Renal cortex interstitium (tissue), 11 donors: Measurements from ENCODE around the gene LMO1. TPM values are rescaled to one million over a fixed set of nuclear protein-coding genes. Genes with fewer than 3 reads are reported as not detected.

Source experiments
- DNase-seq, 11 donors: peaks; one replicate each; pipeline ENCODE4 v3.0.0-alpha.2; 2013; ENCODE audit warnings: low read depth in 9 of 11, low spot score in 4 of 11; ENCODE audit errors: extremely low read depth in 1 of 11
- polyA plus RNA-seq, 3 donors: library from polyadenylated mRNA; unstranded; fragments of 120-200 nt; gene quantifications; one replicate each; pipeline ENCODE4 v1.2.1, GENCODE V29; 2013; ENCODE audit not compliant: insufficient read length in 3 of 3

The LMO1 gene
- polyA plus RNA-seq, 3 donors: 0.25 to 1.2 (median 1.0) TPM

DNA sequence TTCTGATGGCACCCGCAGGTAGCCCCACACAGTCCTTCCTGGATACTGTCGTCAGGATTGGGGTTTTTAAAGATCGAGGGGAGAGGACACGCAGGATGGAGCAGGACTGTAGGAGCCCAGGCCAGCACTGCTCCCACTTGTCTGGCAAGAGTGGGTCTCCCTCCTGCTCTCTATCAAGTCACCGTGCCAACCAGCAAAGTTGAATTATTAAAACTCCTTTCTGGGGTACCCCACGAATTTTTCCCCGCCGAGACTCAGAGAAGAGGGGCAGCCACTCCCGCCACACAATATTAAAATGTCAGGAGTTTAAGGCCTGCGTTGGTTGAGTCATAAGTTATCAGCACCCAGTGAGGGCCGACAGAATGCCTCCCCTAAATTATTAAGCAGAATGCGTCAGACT is 10.1 kb downstream of the LMO1 start:
- no peak for DNase-seq

DNA sequence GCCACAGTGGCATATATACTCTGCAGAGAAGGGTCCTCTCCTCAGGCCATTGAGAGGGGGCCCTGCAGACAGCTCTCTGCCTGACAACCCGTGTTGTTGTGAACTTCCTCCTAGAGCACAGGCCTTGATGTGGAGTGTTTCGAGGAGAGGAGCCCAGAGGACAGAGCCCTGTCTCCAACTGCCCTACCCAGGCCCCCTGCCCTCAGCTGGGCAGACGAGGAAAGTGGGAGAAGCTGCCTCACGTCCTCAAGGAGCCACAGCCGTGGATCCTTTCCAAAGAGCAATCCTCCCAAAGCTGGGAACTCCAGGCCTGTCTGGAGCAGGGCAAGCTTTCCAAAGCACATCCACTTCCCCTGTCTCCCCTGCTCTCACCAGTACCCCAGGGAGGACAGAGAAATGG is 10.7 kb downstream of the LMO1 start:
- no peak for DNase-seq

DNA sequence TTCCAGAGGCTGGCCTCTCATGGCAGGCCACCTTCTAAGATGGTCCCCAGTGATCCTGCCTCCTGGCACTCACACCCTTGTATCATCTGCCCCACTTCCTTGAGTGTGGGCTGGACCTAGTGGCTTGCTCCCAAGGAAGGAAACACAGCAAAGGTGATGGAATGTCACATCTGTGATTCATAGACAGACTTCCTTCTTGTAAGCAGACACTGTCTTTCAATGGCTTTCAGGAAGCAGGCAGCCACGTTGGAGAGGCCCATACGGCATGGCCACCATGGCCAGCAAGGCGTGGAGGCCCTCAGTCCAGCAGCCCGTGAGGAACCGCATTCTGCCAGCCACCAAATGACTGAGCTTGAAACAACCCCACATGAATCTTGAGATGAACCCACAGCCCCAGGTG is 11.3 kb downstream of the LMO1 start:
- no peak for DNase-seq

DNA sequence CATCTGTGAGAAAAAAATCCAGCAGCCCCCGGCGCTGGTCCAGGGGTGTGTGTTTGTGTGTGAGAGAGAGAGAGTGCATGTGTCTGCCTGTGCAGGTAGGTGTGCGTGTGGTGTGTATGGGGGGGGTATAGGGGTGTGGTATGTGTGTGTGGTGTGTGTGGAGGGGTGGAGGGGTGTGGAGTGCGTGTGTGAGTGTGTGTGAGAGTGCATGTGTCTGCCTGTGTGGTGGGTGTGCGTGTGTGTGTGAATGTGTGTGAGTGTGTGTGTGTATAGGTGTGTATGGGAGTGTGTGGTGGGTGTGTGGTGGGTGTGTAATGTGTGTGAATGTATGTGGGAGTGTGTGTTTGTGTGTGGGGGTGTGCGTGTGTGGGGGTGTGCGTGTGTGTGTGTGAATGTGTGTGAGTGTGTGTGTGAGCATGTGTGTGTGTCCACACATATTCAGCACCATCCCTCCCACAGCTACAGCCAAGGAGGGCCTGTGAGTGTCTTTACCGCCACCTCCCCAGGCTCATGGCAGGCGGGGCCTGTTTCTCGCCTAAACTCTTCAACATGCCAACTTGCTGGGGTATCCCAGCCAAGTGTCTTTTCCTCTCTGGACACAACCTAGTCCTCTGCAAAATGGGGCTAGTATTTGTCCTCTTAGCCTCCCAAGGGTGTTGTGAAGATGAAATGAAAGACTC is 11.9 kb downstream of the LMO1 start:
- DNase-seq: no peak

DNA sequence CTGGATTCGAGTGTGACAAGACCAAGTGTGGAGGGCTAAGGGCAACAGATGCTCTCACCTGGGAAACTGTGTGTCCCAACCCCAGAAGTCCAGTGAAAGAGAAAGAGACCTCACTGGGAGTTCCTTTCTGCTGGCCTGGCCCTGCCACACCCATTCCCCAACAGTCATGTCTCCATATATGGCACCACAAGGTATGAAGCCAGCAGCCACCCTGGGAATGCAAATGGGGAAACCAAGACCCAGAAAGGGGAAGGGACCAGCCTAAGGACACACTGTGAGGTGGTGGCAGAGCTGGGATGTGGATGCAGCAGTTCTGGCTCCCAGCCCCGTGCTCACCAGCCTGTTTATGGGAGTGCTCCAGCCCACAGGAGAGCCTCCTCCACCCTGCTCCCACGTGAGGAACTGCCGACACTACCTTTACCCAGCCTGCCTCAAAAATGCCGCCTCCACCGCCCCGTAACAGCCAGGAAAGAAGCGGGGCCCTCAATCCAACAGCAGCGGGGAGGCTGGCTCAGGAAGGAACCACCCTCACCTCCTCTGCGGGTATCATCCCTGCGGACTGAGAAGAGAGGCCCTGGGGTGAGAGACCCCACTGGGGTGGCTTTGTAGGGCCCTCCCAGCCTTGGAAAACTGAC is 12.6 kb downstream of the LMO1 start:
- DNase-seq: no peak

DNA sequence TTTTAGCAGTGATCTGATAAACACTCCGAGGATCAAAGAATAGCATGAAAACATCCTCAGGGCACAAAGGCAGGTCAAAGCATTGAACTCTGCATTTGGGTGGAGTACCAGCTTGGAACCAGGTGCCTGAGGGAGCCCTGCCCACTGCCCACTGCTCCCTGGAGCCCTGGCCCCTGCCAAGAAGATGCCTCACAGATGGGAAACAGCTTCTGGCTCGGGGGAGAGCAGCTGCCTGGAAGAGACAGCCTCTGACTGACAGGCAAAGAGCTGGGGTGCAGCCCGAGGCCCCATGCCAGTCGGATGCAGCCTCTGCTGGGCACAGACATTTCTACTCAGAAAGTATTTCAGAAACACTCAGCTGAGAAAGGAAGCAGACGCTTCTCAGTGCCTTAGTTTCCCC is 13.2 kb downstream of the LMO1 start:
- DNase-seq: no peak

DNA sequence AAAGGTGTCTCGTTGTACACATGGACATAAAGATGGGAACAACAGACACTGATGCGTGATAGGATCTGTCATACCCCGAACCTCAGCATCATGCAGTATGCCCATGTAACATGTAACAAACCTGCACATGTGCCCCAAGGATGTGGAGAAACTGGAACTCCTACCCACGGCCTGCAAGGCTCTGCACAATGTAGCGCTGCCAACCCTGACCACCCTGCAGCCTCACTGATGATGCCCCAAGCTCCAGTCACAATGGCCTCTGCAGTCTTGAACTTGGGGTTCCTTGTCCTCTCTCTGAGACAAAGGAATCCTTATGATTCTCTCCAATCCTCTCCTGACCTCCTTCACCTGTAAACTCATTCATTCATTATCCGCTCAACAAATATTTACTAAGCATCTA is 14.2 kb downstream of the LMO1 start:
- no peak for DNase-seq

DNA sequence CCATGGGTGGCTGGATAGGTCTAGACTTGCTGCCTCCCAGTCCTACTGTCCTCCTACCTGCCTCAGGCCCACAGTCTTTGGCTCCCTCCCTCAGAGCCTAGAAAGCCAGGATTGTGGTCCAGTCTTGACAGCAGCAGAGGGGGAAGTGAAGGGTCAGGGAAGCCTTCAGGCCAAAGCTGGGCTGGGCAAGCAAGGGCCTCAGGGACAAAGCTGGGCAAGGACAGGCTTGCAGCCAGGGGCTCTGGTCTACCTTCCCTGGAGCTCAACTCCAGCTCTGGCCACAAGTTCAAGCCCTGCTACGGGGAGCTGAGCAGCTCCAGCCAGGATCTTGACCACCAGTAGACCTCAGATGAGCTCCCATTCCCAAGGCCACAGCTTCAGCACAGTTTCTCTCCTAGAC is 14.9 kb downstream of the LMO1 start:
- no peak for DNase-seq

DNA sequence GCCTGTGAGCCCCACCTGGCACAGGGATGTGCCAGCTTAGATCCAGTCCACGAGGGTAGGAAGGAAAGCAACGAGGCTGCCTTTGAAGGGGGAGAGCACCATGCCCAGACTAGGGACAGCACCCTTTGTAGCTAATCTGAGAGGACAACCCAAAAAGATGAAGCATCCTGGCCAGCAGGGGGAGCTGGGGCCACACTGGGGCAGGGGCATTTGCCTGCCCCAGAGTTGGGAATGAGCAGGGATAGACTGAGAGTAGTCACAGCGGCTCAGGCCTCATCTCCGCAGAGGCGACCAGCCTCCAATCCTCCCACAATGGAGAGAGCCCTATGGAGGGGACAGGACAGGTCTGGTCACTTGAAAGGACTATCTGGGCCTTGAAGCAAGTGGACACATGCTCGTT is 16.4 kb downstream of the LMO1 start:
- no peak for DNase-seq

DNA sequence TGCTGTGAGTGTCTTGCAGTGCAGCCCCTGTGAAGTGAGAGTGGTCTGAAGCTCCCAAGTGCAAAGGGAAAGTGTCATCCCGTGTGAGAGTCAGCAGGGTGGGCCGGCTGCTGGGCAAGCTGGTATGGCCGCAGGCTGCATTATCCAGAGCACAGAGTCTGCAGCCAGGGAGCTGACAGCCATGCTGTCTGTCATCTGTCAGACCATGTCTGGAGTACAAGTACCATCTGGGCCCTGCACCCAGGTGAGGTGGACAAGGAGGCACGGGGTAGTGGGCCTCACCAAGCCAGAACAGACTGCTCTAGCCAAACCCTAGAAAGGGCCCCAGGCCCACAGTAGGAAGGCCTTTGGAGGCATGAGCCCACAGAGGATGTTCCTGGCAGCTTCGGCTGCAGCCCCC is 20.2 kb downstream of the LMO1 start:
- no peak for DNase-seq

DNA sequence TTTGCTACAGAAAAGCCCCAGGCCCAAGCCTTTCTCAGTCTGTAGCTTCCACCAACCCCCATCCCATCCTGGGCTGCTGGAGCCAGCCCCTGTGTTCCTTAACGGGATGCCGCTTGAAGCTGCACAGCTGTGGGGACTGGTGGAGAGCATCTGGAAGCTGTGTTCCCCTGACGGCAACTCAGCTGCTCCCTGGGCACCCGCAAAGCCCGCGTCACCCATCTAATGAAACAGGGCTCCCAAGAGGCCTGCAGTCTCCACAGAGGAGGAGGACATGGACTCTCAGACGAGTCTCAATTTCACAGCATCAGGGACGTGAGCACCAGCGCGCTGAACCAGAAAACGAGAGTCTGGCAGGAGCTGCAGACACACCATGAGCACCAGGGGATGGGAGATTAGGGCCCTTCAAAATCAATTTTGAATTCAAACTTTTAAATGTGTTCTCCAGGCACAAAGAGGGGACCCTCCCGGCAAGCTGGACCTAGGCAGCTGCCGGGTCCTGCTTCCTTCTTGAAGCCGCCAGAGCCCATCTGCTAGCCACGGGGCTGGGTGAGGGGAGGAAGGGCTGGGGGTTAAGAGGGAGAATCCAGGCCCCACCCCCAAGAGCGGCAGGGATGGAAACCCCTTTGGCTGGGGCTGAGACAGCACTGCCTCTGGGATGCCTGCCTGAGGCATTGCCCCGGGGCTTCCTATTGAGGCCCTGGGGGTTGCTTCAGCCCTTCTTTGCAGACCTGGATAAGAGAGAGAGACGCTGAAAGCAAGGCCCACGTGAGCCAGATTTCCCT is 21.0 kb downstream of the LMO1 start:
- no peak for DNase-seq

DNA sequence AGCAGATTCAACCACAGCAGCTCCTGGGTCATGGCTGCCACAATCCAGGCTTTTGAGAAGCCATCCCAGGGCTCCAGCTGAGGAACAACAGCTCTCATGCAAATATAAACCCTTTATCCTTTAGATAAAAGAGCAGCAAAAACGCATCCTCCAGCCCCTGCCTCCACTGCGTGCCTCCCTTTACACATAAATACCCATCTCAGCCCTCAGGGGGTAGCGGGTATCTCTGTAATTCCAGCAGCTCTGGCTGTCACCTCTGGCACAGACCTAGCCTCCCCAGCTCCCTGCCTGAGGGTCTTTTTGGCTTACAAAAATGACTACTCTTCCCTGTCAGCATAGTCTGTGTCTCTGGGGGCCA is 21.6 kb downstream of the LMO1 start:
- DNase-seq: no peak

DNA sequence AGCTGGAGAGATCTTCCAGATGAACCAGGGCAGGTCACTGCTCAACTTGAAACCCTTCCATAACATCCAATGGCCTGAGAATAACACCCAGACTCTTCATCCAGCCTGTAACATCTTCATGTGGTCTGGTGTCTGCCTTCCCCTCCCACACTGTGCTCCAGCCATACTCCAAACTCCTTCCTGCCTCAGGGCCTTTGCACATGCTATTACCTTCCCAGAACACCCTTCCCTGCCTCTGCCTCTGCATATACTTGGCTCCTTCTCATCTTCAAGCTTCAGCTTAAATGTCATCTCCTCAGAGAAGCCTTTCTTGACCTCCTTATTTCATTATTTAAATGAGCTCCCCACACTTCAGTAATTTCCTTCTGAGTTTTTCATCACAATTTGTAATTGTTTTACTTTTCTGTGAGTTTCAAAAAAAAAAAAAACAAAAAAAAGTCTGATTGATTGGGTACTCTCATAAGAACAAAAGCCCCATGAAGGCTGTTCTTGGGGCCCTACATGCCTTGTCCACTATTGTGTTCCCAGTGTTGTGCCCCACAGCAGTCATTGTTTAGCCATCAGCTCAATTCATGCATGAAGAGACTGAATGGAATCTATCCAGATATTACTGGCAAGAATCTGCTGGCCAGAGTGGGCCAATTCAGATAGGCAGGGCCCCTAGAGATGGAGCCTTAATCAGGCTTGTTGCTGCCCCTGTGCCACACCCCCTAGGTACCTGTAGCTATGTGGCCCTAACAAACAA is 22.1 kb downstream of the LMO1 start:
- no peak for DNase-seq

DNA sequence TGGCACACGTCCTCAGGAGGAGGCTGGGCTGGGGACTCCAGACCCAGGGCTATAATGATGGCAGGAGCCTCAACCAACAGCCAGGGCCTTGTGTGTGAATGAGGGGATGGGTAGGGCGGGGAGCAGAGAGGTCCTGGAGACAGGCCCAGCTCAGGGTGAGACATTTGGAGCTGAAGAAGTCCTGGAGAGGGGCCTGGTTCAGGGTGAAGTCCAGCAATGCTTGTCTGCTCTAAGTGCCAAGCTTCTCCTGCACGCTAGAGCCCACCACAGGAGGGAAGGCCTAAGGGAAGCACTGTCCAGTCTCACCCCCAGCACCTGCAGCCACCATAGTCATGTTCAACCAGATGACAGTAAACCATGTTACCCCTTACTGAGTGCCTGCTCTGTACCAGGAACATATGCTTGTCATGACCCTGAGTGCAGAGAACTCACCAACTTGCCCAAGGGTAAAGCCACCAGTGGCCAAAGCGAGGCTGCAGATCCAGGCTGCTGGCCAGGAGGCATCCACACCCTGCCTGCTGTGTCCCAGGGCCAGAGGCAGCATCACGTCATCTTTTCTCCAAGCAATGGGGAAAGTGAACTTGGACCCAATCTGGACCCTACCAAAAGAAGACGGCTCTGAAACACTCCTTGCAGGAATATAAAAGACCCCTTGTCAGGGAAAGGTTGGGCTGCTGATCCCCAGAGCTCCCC is 24.0 kb downstream of the LMO1 start:
- no peak for DNase-seq

DNA sequence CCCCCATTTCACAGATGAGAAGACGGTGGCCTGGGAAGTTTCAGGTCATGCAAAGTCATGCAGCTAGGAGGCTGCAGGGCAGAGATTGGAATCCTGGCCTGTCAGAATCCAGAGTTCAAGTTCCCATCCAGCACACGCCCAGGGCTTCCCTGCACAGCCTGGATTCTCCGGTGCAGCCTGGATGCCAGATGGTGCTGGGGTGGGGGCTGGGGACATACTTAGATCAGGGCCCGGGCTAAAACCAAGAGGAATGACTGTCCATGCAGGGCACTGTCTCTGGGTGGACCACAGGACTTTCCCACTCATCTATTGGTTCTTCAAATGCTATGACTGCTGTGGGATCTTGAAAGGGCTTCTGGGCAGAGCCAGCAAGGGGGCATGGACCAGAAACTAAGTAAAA is 24.6 kb downstream of the LMO1 start:
- DNase-seq: no peak

DNA sequence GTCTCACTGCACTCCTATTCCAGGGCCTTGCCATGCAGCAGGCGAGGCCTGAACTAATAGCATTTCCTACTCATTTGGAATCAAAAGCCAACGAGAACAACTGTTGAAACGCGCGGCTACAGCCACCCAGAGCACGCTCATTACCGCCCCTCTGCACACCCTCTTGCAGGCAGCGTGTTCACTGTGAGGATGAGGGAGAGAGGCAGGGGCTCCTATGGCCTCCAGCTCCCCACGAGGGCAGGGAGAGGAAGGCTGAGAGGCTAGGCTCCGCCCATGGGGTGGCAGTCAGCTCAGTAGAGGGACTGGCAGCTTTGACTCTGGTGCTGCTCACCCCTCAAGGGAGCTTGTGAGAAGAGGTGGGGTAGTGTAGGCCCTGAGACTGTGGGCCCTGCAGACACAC is 26.2 kb downstream of the LMO1 start:
- no peak for DNase-seq

DNA sequence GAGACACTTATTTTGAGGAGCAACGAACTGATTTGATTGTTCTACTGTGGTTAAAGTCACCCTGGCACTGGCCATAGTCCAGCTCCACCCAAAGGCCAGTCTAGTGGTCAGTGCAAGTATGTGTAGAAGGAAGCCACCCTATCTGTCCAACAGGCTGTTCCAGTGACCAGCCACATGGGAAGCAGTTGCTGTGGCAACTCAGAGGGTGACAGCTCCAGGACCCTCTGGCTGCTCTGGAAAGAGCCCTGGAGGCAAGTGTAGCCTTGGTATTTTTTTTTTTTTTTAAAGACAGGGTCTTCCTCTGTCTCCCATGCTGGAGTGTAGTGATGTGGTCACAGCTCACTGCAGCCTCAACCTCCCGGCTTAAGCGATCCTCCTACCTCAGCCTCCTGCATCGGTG is 27.8 kb downstream of the LMO1 start:
- no peak for DNase-seq

DNA sequence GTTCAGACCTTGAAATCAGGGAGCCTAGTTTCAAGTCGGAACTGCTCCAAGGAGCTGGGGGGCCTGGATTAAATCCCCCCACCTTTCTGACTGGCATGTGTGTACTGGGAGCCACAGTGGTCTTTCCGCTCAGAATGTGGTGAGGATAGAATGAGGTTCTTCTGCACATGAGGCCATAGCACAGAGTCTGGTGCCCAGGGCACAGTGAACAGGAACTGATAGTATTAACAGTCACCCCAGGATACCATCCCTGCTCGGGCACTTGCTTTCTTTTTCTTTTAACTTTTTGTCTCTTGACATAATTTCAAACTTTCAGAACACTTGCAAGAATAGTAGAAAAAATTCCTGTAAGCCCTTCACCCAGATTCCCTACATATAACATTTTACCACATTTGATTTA is 28.8 kb downstream of the LMO1 start:
- no peak for DNase-seq

DNA sequence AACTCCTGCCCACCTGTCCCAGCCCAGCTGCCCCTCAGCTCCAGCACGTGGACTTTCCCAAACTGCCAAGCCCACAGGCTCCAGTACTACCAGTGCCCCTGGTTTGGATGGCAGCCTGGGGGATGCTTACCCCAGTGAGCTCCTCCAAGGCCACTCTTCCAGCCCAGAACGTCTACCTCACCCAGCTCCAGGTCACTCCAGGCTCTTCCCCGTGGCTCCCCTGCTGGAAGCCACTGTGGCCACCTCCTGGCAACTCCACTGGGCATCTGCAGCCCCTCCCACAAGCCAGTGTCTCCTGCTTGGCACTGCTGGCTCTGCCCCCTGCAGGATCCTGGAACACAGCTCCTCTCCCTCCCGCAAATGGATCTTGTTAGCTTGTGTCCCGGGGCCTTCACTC is 29.3 kb downstream of the LMO1 start:
- DNase-seq: no peak
